GM18508 (cell line): ENCODE results near the gene BBLN.
"Not testable (repeated sequence)": the region's sequence is repeated elsewhere in the genome, so short reads cannot be mapped to it uniquely, and the experiment has no call there.

Source experiments
- ATAC-seq: cut with Tn5 transposase; IDR thresholded peaks from one replicate; pipeline ENCODE4 v1.9.1; 2021; ENCODE audit warnings: moderate number of reproducible peaks; ENCODE audit not compliant: insufficient read depth, unreplicated experiment

BBLN gene

GRCh38 chr9:128159784-128160602 lies at the start of gene BBLN:
Gene BBLN (plus strand): TSS chr9:128160265. CDS start chr9:128160408, 143 bp downstream.
- ATAC-seq = no peak

GRCh38 chr9:128111726-128112125 lies 48.3 kb upstream of the BBLN start:
- not testable (repeated sequence) for ATAC-seq

GRCh38 chr9:128113526-128114325 lies 46.3 kb upstream of the BBLN start:
- no peak for ATAC-seq

GRCh38 chr9:128114326-128115186 lies 45.5 kb upstream of the BBLN start:
- no peak for ATAC-seq

- ATAC-seq = no peak
Observed at GRCh38 chr9:128115187-128116103, 44.6 kb upstream of the BBLN start.

- no peak for ATAC-seq
Observed at GRCh38 chr9:128116104-128117083, 43.7 kb upstream of the BBLN start.

GRCh38 chr9:128117613-128118471 lies 42.2 kb upstream of the BBLN start:
- ATAC-seq = no peak

GRCh38 chr9:128118472-128118857 lies 41.6 kb upstream of the BBLN start:
- no peak for ATAC-seq

- ATAC-seq = no peak
Observed at GRCh38 chr9:128118971-128119665, 40.9 kb upstream of the BBLN start.

GRCh38 chr9:128120061-128120740 lies 39.9 kb upstream of the BBLN start:
- no peak for ATAC-seq

GRCh38 chr9:128120741-128121465 lies 39.2 kb upstream of the BBLN start:
- no peak for ATAC-seq

GRCh38 chr9:128121466-128121810 lies 38.6 kb upstream of the BBLN start:
- no peak for ATAC-seq

- no peak for ATAC-seq
Observed at GRCh38 chr9:128121924-128122808, 37.9 kb upstream of the BBLN start.

- ATAC-seq = no peak
Observed at GRCh38 chr9:128122809-128123175, 37.3 kb upstream of the BBLN start.
